Transverse colon (tissue), 4 donors: ENCODE data around the gene HIP1. TPM values are rescaled to one million over a fixed set of nuclear protein-coding genes. Genes with fewer than 3 reads are reported as not detected.

ENCODE experiments used
- DNase-seq: peaks from one replicate; pipeline ENCODE4 v3.0.0-alpha.2; 2019
- H3K27ac ChIP-seq, 4 donors: fragments of 200-600 bp; sonication (generic); 2 replicates each; pipeline ENCODE4 v1.5.1; 2016 to 2018; ENCODE audit warnings: inconsistent platforms in 4 of 4
- H3K27me3 ChIP-seq: fragments of 200-600 bp; sonication (generic); 2 replicates; pipeline ENCODE4 v1.5.1; 2017; ENCODE audit warnings: inconsistent platforms
- H3K36me3 ChIP-seq, 4 donors: fragments of 200-600 bp; sonication (generic); 2 replicates each; pipeline ENCODE4 v1.5.1; 2017 to 2019; ENCODE audit warnings: inconsistent platforms in 4 of 4
- H3K4me1 ChIP-seq, 4 donors: fragments of 200-600 bp; sonication (generic); 2 replicates each; pipeline ENCODE4 v1.5.1; 2017 to 2020; ENCODE audit warnings: inconsistent platforms in 4 of 4
- H3K4me3 ChIP-seq, 4 donors: fragments of 200-600 bp; sonication (generic); 1 replicate in 1 of 4; 2 replicates in 3 of 4; pipeline versions ENCODE4 v1.5.1 to v1.6.1; 2017 to 2019; ENCODE audit warnings: inconsistent platforms in 4 of 4
- H3K9me3 ChIP-seq, 2 donors: fragments of 200-600 bp; sonication (generic); 2 replicates each; pipeline ENCODE4 v1.5.1; 2017 to 2019; ENCODE audit warnings: inconsistent platforms in 2 of 2
- CTCF ChIP-seq, 5 experiments: fragments of 200-600 bp in 3 of 5; fragments of 450-650 bp in 2 of 5; sonication (generic) in 3 of 5; IDR thresholded peaks; 1 replicate in 2 of 5; 2 replicates in 3 of 5; pipeline ENCODE4 v1.5.1; 2016 to 2017; ENCODE audit warnings: antibody characterized with exemption in 5 of 5, inconsistent platforms in 3 of 5, mild to moderate bottlenecking in 2 of 5, moderate library complexity in 1 of 5
- EP300 ChIP-seq: sonication (generic); formaldehyde crosslinking; IDR thresholded peaks from one replicate; pipeline ENCODE4 v1.6.1; 2017; ENCODE audit warnings: antibody characterized with exemption, low read depth
- POLR2A ChIP-seq: fragments of 450-650 bp; IDR thresholded peaks from one replicate; pipeline ENCODE4 v1.6.1; 2016; ENCODE audit warnings: antibody characterized with exemption, mild to moderate bottlenecking, moderate library complexity
- POLR2AphosphoS5 ChIP-seq, 3 donors: sonication (generic); formaldehyde crosslinking; IDR thresholded peaks; one replicate each; pipeline ENCODE4 v1.6.1; 2016; ENCODE audit warnings: antibody characterized with exemption in 3 of 3
- WGBS, 2 donors: methylation state at CpG; one replicate each; pipeline ENCODE4 v1.1.5; 2018; ENCODE audit warnings: low coverage in 1 of 2; 5-methylcytosine and 5-hydroxymethylcytosine counted together
- in situ Hi-C, 4 donors: fragments of 200-750 bp; cut with MboI; loops; one replicate each; pipeline versions ENCODE4 v1.15.0 to v1.15.1; 2017; ENCODE audit warnings: low sequenced_read_pairs in 3 of 4, low pct_ligation_motif_present in 1 of 4, low pct_unique_long_range_greater_than_20kb in 1 of 4
- intact Hi-C: fragments of 100-400 bp; cut with DNase I; formaldehyde crosslinking; loops from one replicate; pipeline ENCODE4 v1.15.1; 2023; ENCODE audit warnings: low total_unique reads
- total RNA-seq, 4 donors: library from RNA; depleted of rRNA; stranded (reverse); fragments of >200 nt; gene quantifications; one replicate each; pipeline ENCODE4 v1.1.0, GENCODE V29; 2016

HIP1 gene
- total RNA-seq, 4 donors from 2014 or later: 3.7 to 20.1 (median 4.7) TPM

- no peaks in the 10 kb centered on the region for H3K36me3 ChIP-seq
These were observed 22.9 kb downstream of the HIP1 start for GRCh38 chr7:75715864-75716263.

GRCh38 chr7:75712517-75713361, 26.0 kb downstream of the HIP1 start:
- no peak for TF ChIP-seq POLR2A
- no peak for TF ChIP-seq EP300
- no peak for TF ChIP-seq POLR2AphosphoS5 (IDR thresholded peaks at IDR 0.05)
- no peak for TF ChIP-seq CTCF (IDR thresholded peaks at IDR 0.05)
- in situ Hi-C loops: no loop called here
- no peak for DNase-seq
- 67 to 85% methylated on average over 1 to 4 of the region's 4 CpGs for WGBS, 2 donors
- Histone ChIP-seq H3K27ac (peak overlapping the region in 2 of 4 donors; percentile 19 to 46), H3K4me1 (peaks cover 0 to 18% (median 0%) of the 10 kb centered on the region in 4 donors), H3K9me3 (peaks cover 14 to 18% of the 10 kb centered on the region in 2 donors), H3K4me3 (no peak overlapping the region), H3K36me3 (no peaks in the 10 kb centered on the region), H3K27me3 (no peaks in the 10 kb centered on the region)
- intact Hi-C loops: no loop called here

More at GRCh38 chr7:75715864-75716263, 22.9 kb downstream of the HIP1 start:
- no peak for DNase-seq
- no peaks in the 10 kb centered on the region for H3K9me3 ChIP-seq
- H3K27ac ChIP-seq: no peak overlapping the region
- in situ Hi-C loops (no loop called here), intact Hi-C loops (no loop called here)
- no peaks in the 10 kb centered on the region for H3K27me3 ChIP-seq
- no peak overlapping the region for H3K4me3 ChIP-seq
- H3K4me1 ChIP-seq: peaks cover 0 to 22% (median 3%) of the 10 kb centered on the region in 4 donors
- 88 to 89% methylated on average over 3 to 7 of the region's 7 CpGs for WGBS, 2 donors
- TF ChIP-seq POLR2AphosphoS5 (IDR thresholded peaks at IDR 0.05): no peak
- TF ChIP-seq CTCF (IDR thresholded peaks at IDR 0.05): no peak
- no peak for TF ChIP-seq EP300
- no peak for TF ChIP-seq POLR2A

GRCh38 chr7:75711656-75712514, 26.9 kb downstream of the HIP1 start:
- 40 to 52% methylated on average over 8 to 10 of the region's 10 CpGs for WGBS, 2 donors
- Histone ChIP-seq H3K36me3 (no peaks in the 10 kb centered on the region), H3K4me1 (peaks cover 0 to 18% (median 0%) of the 10 kb centered on the region in 4 donors), H3K27ac (peak overlapping the region; percentile 24 to 49 (median 44)), H3K27me3 (no peaks in the 10 kb centered on the region), H3K9me3 (peaks cover 14 to 18% of the 10 kb centered on the region in 2 donors), H3K4me3 (no peak overlapping the region)
- DNase-seq: no peak
- no peak for TF ChIP-seq EP300
- no peak for TF ChIP-seq CTCF (IDR thresholded peaks at IDR 0.05)
- TF ChIP-seq POLR2A: no peak
- no peak for TF ChIP-seq POLR2AphosphoS5 (IDR thresholded peaks at IDR 0.05)
- in situ Hi-C loops (no loop called here), intact Hi-C loops (no loop called here)

- Histone ChIP-seq H3K9me3 (peaks cover 14 to 18% of the 10 kb centered on the region in 2 donors), H3K27ac (peak overlapping the region in 2 of 4 donors; percentile 24 to 41), H3K36me3 (no peaks in the 10 kb centered on the region), H3K4me1 (peaks cover 0 to 18% (median 0%) of the 10 kb centered on the region in 4 donors), H3K4me3 (no peak overlapping the region), H3K27me3 (no peaks in the 10 kb centered on the region)
- TF ChIP-seq POLR2A (no peak), POLR2AphosphoS5 (IDR thresholded peaks at IDR 0.05) (no peak), CTCF (IDR thresholded peaks at IDR 0.05) (no peak), EP300 (no peak)
- in situ Hi-C loops: no loop called here
- no peak for DNase-seq
- intact Hi-C loops: no loop called here
These were observed 27.7 kb downstream of the HIP1 start for GRCh38 chr7:75711076-75711475.
